ENCODE results near the gene PRKAB2. TPM values are rescaled to one million over a fixed set of nuclear protein-coding genes. Genes with fewer than 3 reads are reported as not detected.

The PRKAB2 gene
- total and polyA plus RNA-seq, 2 of the 13 experiments (the other 11 are each of a cell fraction or from before 2014, with no cell fraction given) = 44.0 to 118 TPM

DNA sequence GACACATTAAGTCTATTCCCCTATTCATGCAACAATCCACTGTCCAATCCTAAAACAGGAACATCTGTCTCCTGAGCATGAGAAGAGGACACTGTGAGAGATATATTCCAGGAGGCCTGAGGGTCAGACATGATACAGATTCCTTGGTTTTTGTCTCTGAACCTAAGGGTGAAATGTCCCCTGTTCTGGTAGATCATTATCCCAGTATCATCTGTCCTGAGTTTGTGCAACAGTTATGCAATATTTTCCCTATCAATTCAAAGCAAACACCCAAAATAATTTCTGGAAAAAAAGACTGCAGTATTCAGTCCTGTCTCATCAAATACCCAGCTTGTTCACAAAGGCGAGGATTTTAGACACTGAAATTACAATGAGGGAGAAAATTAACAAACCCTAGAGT, 61.4 kb downstream of the PRKAB2 start (continued):
- no peak for TF ChIP-seq TSC22D2 (CRISPR knock-in tag; IDR thresholded peaks at IDR 0.05; ENCODE audit: borderline replicate concordance)
- no peak for TF ChIP-seq ARHGAP35 (CRISPR knock-in tag; IDR thresholded peaks at IDR 0.05; ENCODE audit: borderline replicate concordance)
- TF ChIP-seq, protein P1, sequence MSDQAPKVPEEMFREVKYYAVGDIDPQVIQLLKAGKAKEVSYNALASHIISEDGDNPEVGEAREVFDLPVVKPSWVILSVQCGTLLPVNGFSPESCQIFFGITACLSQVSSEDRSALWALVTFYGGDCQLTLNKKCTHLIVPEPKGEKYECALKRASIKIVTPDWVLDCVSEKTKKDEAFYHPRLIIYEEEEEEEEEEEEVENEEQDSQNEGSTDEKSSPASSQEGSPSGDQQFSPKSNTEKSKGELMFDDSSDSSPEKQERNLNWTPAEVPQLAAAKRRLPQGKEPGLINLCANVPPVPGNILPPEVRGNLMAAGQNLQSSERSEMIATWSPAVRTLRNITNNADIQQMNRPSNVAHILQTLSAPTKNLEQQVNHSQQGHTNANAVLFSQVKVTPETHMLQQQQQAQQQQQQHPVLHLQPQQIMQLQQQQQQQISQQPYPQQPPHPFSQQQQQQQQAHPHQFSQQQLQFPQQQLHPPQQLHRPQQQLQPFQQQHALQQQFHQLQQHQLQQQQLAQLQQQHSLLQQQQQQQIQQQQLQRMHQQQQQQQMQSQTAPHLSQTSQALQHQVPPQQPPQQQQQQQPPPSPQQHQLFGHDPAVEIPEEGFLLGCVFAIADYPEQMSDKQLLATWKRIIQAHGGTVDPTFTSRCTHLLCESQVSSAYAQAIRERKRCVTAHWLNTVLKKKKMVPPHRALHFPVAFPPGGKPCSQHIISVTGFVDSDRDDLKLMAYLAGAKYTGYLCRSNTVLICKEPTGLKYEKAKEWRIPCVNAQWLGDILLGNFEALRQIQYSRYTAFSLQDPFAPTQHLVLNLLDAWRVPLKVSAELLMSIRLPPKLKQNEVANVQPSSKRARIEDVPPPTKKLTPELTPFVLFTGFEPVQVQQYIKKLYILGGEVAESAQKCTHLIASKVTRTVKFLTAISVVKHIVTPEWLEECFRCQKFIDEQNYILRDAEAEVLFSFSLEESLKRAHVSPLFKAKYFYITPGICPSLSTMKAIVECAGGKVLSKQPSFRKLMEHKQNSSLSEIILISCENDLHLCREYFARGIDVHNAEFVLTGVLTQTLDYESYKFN (CRISPR knock-in tag; conservative IDR thresholded peaks at IDR 0.05) = no peak
- no peak for TF ChIP-seq KDM3A (CRISPR knock-in tag; IDR thresholded peaks at IDR 0.05; ENCODE audit: low read depth)
- TF ChIP-seq ZFP62 (CRISPR knock-in tag; IDR thresholded peaks at IDR 0.05) = no peak
- no peak for TF ChIP-seq ZNF382 (CRISPR knock-in tag; IDR thresholded peaks at IDR 0.05; ENCODE audit: borderline replicate concordance)
- TF ChIP-seq FOXK1 (CRISPR knock-in tag; IDR thresholded peaks at IDR 0.05; ENCODE audit: borderline replicate concordance, low read depth) = no peak
- TF ChIP-seq, protein P2, sequence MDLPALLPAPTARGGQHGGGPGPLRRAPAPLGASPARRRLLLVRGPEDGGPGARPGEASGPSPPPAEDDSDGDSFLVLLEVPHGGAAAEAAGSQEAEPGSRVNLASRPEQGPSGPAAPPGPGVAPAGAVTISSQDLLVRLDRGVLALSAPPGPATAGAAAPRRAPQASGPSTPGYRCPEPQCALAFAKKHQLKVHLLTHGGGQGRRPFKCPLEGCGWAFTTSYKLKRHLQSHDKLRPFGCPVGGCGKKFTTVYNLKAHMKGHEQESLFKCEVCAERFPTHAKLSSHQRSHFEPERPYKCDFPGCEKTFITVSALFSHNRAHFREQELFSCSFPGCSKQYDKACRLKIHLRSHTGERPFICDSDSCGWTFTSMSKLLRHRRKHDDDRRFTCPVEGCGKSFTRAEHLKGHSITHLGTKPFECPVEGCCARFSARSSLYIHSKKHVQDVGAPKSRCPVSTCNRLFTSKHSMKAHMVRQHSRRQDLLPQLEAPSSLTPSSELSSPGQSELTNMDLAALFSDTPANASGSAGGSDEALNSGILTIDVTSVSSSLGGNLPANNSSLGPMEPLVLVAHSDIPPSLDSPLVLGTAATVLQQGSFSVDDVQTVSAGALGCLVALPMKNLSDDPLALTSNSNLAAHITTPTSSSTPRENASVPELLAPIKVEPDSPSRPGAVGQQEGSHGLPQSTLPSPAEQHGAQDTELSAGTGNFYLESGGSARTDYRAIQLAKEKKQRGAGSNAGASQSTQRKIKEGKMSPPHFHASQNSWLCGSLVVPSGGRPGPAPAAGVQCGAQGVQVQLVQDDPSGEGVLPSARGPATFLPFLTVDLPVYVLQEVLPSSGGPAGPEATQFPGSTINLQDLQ (CRISPR knock-in tag; IDR thresholded peaks at IDR 0.05) = no peak
- TF ChIP-seq, protein P3, sequence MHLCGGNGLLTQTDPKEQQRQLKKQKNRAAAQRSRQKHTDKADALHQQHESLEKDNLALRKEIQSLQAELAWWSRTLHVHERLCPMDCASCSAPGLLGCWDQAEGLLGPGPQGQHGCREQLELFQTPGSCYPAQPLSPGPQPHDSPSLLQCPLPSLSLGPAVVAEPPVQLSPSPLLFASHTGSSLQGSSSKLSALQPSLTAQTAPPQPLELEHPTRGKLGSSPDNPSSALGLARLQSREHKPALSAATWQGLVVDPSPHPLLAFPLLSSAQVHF (CRISPR knock-in tag; IDR thresholded peaks at IDR 0.05) = no peak
- no peak for TF ChIP-seq ZNF260 (CRISPR knock-in tag; IDR thresholded peaks at IDR 0.05; ENCODE audit: borderline replicate concordance, low read depth)
- no peak for TF ChIP-seq SOX5 (CRISPR knock-in tag; IDR thresholded peaks at IDR 0.05; ENCODE audit: borderline replicate concordance)
- TF ChIP-seq GABPB1 (CRISPR knock-in tag; IDR thresholded peaks at IDR 0.05) = no peak
- no peak for TF ChIP-seq MIER2 (CRISPR knock-in tag; IDR thresholded peaks at IDR 0.05)
- peak; percentile 51; the same call in 1 of the 2 replicates for TF ChIP-seq FOXJ3 (CRISPR knock-in tag; IDR thresholded peaks at IDR 0.05; ENCODE audit: borderline replicate concordance)
- TF ChIP-seq, protein P4, sequence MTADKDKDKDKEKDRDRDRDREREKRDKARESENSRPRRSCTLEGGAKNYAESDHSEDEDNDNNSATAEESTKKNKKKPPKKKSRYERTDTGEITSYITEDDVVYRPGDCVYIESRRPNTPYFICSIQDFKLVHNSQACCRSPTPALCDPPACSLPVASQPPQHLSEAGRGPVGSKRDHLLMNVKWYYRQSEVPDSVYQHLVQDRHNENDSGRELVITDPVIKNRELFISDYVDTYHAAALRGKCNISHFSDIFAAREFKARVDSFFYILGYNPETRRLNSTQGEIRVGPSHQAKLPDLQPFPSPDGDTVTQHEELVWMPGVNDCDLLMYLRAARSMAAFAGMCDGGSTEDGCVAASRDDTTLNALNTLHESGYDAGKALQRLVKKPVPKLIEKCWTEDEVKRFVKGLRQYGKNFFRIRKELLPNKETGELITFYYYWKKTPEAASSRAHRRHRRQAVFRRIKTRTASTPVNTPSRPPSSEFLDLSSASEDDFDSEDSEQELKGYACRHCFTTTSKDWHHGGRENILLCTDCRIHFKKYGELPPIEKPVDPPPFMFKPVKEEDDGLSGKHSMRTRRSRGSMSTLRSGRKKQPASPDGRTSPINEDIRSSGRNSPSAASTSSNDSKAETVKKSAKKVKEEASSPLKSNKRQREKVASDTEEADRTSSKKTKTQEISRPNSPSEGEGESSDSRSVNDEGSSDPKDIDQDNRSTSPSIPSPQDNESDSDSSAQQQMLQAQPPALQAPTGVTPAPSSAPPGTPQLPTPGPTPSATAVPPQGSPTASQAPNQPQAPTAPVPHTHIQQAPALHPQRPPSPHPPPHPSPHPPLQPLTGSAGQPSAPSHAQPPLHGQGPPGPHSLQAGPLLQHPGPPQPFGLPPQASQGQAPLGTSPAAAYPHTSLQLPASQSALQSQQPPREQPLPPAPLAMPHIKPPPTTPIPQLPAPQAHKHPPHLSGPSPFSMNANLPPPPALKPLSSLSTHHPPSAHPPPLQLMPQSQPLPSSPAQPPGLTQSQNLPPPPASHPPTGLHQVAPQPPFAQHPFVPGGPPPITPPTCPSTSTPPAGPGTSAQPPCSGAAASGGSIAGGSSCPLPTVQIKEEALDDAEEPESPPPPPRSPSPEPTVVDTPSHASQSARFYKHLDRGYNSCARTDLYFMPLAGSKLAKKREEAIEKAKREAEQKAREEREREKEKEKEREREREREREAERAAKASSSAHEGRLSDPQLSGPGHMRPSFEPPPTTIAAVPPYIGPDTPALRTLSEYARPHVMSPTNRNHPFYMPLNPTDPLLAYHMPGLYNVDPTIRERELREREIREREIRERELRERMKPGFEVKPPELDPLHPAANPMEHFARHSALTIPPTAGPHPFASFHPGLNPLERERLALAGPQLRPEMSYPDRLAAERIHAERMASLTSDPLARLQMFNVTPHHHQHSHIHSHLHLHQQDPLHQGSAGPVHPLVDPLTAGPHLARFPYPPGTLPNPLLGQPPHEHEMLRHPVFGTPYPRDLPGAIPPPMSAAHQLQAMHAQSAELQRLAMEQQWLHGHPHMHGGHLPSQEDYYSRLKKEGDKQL (CRISPR knock-in tag; IDR thresholded peaks at IDR 0.05; ENCODE audit: low read depth) = no peak
